ENCODE measurements around the gene OR51V1.

DNA sequence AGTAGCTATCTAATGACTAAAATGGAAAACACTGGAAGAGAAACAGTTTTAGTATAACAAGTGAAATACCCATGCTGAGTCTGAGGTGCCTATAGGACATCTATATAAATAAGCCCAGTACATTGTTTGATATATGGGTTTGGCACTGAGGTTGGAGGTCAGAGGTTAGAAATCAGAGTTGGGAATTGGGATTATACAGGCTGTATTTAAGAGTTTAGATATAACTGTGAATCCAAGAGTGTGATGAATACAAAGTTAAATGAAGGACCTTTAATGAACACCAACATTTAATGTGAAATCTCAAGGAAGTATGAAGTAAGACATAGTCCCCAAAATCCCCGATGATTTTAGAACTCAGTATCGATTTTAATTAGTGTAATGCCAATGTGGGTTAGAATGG is 36.9 kb upstream of the OR51V1 start:
- TF ChIP-seq POLR2A (IDR thresholded peaks at IDR 0.05; ENCODE audit: low read length): no peak
- TF ChIP-seq GATA1 (IDR thresholded peaks at IDR 0.05; ENCODE audit: low read depth, low read length): no peak
